Esophagus (tissue), 2 donors: ENCODE data around the gene KRTAP29-1. TPM values are rescaled to one million over a fixed set of nuclear protein-coding genes. Genes with fewer than 3 reads are reported as not detected.
"Not testable (repeated sequence)": the region's sequence is repeated elsewhere in the genome, so short reads cannot be mapped to it uniquely, and the experiment has no call there.

ENCODE experiments used
- H3K27ac ChIP-seq, 2 donors: one replicate each; pipeline ENCODE4 v1.5.1; 2013; ENCODE audit warnings: low read depth in 2 of 2, mild to moderate bottlenecking in 2 of 2, inconsistent platforms in 1 of 2, low read length in 1 of 2, moderate library complexity in 1 of 2
- H3K27me3 ChIP-seq, 2 donors: one replicate each; pipeline ENCODE4 v1.6.1; 2013; ENCODE audit warnings: low read length in 2 of 2, control low read depth in 1 of 2, mild to moderate bottlenecking in 1 of 2; ENCODE audit not compliant: insufficient read depth in 2 of 2, control insufficient read depth in 1 of 2
- H3K36me3 ChIP-seq, 2 donors: one replicate each; pipeline ENCODE4 v1.6.1; 2013; ENCODE audit warnings: low read length in 1 of 2; ENCODE audit not compliant: control insufficient read depth in 2 of 2, insufficient read depth in 2 of 2
- H3K4me1 ChIP-seq, 2 donors: one replicate each; pipeline ENCODE4 v1.6.1; 2013; ENCODE audit warnings: low read length in 1 of 2; ENCODE audit not compliant: control insufficient read depth in 2 of 2, insufficient read depth in 2 of 2
- H3K4me3 ChIP-seq, 2 donors: one replicate each; pipeline ENCODE4 v1.5.1; 2013; ENCODE audit warnings: low read length in 2 of 2, mild to moderate bottlenecking in 2 of 2, low read depth in 1 of 2, moderate library complexity in 1 of 2
- H3K9me3 ChIP-seq, 2 donors: one replicate each; pipeline ENCODE4 v1.6.1; 2013; ENCODE audit warnings: mild to moderate bottlenecking in 2 of 2, low read depth in 1 of 2, low read length in 1 of 2, moderate library complexity in 1 of 2; ENCODE audit not compliant: control insufficient read depth in 2 of 2, insufficient read depth in 1 of 2
- WGBS, 2 donors: extraction: QIAGEN DNeasy Blood & Tissue Kit; methylation state at CpG; one replicate each; pipeline ENCODE4 v1.1.7; 2013; 5-methylcytosine and 5-hydroxymethylcytosine counted together
- polyA plus RNA-seq, 2 donors: library from polyadenylated mRNA; stranded (reverse); fragments of 200-250 nt; gene quantifications; one replicate each; pipeline ENCODE4 v1.2.3, GENCODE V29; 2013
- donor health status: healthy with polysubstance abuse.
- donor health status: Bipolar disorder and iron deficiency.

The KRTAP29-1 gene
- polyA plus RNA-seq, 2 donors = not detected

DNA sequence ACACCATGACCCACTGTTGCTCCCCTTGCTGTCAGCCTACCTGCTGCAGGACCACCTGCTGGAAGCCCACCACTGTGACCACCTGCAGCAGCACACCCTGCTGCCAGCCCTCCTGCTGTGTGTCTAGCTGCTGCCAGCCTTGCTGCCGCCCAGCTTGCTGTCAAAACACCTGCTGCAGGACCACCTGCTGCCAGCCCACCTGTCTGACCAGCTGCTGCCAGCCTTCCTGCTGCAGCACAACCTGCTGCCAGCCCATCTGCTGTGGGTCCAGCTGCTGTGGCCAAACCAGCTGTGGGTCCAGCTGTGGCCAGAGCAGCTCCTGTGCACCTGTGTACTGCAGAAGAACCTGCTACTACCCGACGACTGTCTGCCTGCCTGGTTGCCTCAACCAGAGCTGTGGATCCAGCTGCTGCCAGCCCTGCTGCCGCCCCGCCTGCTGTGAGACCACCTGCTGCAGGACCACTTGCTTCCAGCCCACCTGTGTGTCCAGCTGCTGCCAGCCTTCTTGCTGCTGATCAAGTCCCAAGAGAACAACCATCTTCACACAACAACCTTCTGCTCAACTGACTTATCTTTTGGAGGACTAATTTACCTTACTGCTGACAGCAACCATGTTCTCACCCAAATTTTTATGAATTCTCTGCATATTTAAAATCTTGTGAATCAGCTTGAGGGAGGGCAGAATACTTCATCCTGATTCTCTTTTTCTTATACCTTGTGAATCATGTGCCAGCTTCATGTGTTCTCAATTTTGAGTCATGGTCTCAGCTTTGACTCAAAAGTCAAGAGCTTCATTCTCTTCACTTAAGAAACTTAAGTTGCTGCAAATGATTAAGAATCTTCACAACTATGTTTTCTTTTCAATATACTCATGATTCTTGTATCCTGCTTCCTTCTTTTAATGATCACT is 47.0 kb downstream of the KRTAP29-1 start, which contains the start of gene KRTAP9-9:
Gene KRTAP9-9 (plus strand): TSS at position 4 of the 910 bp plus-strand sequence.
- H3K27me3 ChIP-seq, H3K27ac ChIP-seq, H3K9me3 ChIP-seq, H3K4me1 ChIP-seq, H3K36me3 ChIP-seq, H3K4me3 ChIP-seq: not testable (repeated sequence)
- WGBS, 2 donors = 70 to 80% methylated on average over 5 of the region's 5 CpGs

DNA sequence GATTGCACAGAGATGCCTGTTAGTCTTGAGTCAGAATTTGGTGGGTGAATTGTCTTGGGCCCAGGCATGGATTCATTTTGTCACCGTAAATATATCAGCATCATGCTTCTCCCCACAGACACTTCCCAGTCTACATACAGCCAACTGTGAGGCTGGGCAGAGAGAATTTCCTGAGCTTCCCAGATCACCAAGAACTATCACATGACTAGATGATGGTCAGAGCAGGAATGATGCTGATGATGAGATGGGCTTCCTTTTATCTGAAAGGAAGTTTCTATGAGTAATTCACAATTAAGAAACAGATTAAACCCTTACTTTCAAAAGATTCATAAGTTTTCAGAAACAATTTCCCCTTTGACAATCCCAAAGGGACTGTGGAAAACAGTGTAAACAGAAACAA is 47.8 kb downstream of the KRTAP29-1 start:
- Histone ChIP-seq H3K27ac (no peak overlapping the region), H3K9me3 (no peaks in the 10 kb centered on the region), H3K36me3 (no peaks in the 10 kb centered on the region), H3K4me1 (no peaks in the 10 kb centered on the region), H3K27me3 (no peaks in the 10 kb centered on the region), H3K4me3 (no peak overlapping the region)
- WGBS, 2 donors = 0 to 68% methylated on average over 1 of the region's 1 CpG

Other genes with a start within 250 kb of the KRTAP29-1 start
- not detected for gene KRTAP2-2, start 247.6 kb downstream of the KRTAP29-1 start, polyA plus RNA-seq
- under 1 TPM in 1 of 2 donors, not detected in 1; 0.10 TPM for gene KRTAP2-3, start 242.7 kb downstream of the KRTAP29-1 start, polyA plus RNA-seq
- gene KRTAP2-4, start 237.0 kb downstream of the KRTAP29-1 start, polyA plus RNA-seq = not detected
- not detected for gene KRTAP4-7, start 218.7 kb downstream of the KRTAP29-1 start, polyA plus RNA-seq
- not detected for gene KRTAP4-8, start 204.7 kb downstream of the KRTAP29-1 start, polyA plus RNA-seq
- gene KRTAP4-16, start 200.6 kb downstream of the KRTAP29-1 start, polyA plus RNA-seq = not detected
- gene KRTAP4-9, start 197.5 kb downstream of the KRTAP29-1 start, polyA plus RNA-seq = not detected
- not detected for gene KRTAP4-11, start 184.5 kb downstream of the KRTAP29-1 start, polyA plus RNA-seq
- not detected for gene KRTAP4-12, start 178.7 kb downstream of the KRTAP29-1 start, polyA plus RNA-seq
- gene KRTAP4-6, start 162.3 kb downstream of the KRTAP29-1 start, polyA plus RNA-seq = not detected
- not detected for gene KRTAP4-5, start 153.0 kb downstream of the KRTAP29-1 start, polyA plus RNA-seq
- gene KRTAP4-4, start 142.1 kb downstream of the KRTAP29-1 start, polyA plus RNA-seq = not detected
- not detected for gene KRTAP4-3, start 134.6 kb downstream of the KRTAP29-1 start, polyA plus RNA-seq
- gene KRTAP4-2, start 124.6 kb downstream of the KRTAP29-1 start, polyA plus RNA-seq = not detected
- gene KRTAP4-1, start 117.9 kb downstream of the KRTAP29-1 start, polyA plus RNA-seq = not detected
- not detected for gene KRTAP9-1, start 113.0 kb downstream of the KRTAP29-1 start, polyA plus RNA-seq
- not detected for gene KRTAP9-2, start 76.2 kb downstream of the KRTAP29-1 start, polyA plus RNA-seq
- gene KRTAP9-3, start 70.4 kb downstream of the KRTAP29-1 start, polyA plus RNA-seq = not detected
- gene KRTAP9-8, start 64.9 kb downstream of the KRTAP29-1 start, polyA plus RNA-seq = not detected
- gene KRTAP9-4, start 53.2 kb downstream of the KRTAP29-1 start, polyA plus RNA-seq = not detected
- not detected for gene KRTAP9-9, start 47.5 kb downstream of the KRTAP29-1 start, polyA plus RNA-seq
- not detected for gene KRTAP9-6, start 37.5 kb downstream of the KRTAP29-1 start, polyA plus RNA-seq
- gene KRTAP9-7, start 27.2 kb downstream of the KRTAP29-1 start, polyA plus RNA-seq = not detected
- gene KRTAP16-1, start 6.5 kb upstream of the KRTAP29-1 start, polyA plus RNA-seq = not detected
- gene KRTAP17-1, start 12.9 kb upstream of the KRTAP29-1 start, polyA plus RNA-seq = not detected
- 1 to 10 TPM in 1 of 2 donors, under 1 TPM in 1; 0.69 to 1.2 TPM for gene KRT33A, start 48.0 kb upstream of the KRTAP29-1 start, polyA plus RNA-seq
- gene KRT33B, start 67.0 kb upstream of the KRTAP29-1 start, polyA plus RNA-seq = under 1 TPM; 0.12 to 0.16 TPM
- gene KRT34, start 79.5 kb upstream of the KRTAP29-1 start, polyA plus RNA-seq = under 1 TPM; 0.19 to 0.20 TPM
- gene KRT31, start 94.8 kb upstream of the KRTAP29-1 start, polyA plus RNA-seq = 10 to 100 TPM in 1 of 2 donors, 1 to 10 TPM in 1; 3.8 to 16.7 TPM
- gene KRT37, start 121.7 kb upstream of the KRTAP29-1 start, polyA plus RNA-seq = not detected
- gene KRT38, start 138.1 kb upstream of the KRTAP29-1 start, polyA plus RNA-seq = under 1 TPM in 1 of 2 donors, not detected in 1; 0.02 TPM
- gene KRT32, start 164.5 kb upstream of the KRTAP29-1 start, polyA plus RNA-seq = 1 to 10 TPM; 1.9 to 8.5 TPM
- gene KRT35, start 178.3 kb upstream of the KRTAP29-1 start, polyA plus RNA-seq = not detected
- gene KRT36, start 187.1 kb upstream of the KRTAP29-1 start, polyA plus RNA-seq = under 1 TPM; 0.07 to 0.10 TPM
- gene KRT13, start 202.8 kb upstream of the KRTAP29-1 start, polyA plus RNA-seq = over 10,000 TPM; 46,015 to 60,858 TPM
- 1,000 to 10,000 TPM; 1,457 to 2,808 TPM for gene KRT15, start 216.0 kb upstream of the KRTAP29-1 start, polyA plus RNA-seq
- gene KRT19, start 225.5 kb upstream of the KRTAP29-1 start, polyA plus RNA-seq = 1,000 to 10,000 TPM in 1 of 2 donors, 100 to 1,000 TPM in 1; 506 to 1,087 TPM